ENCODE measurements around the gene PGAP3. TPM values are rescaled to one million over a fixed set of nuclear protein-coding genes. Genes with fewer than 3 reads are reported as not detected.

The PGAP3 gene
- total RNA-seq, 1 experiment from 2014 or later: 29.0 TPM

- peaks cover 22 to 24% of the 10 kb centered on the region in 2 experiments for H3K4me1 Mint-ChIP-seq
- no peak overlapping the region for H2AK5ac ChIP-seq (ENCODE audit: insufficient read length, low read length)
Measured at GRCh38 chr17:39683295-39683939, 4.4 kb downstream of the PGAP3 start.

More at GRCh38 chr17:39683295-39683939, 4.4 kb downstream of the PGAP3 start:
- H3K27ac Mint-ChIP-seq: peak overlapping the region in 2 of 3 experiments; percentile 41 to 52; a peak in 2 of 7 replicates
- Histone ChIP-seq H3K56ac (ENCODE audit: insufficient read length, low read depth, low read length) (no peak overlapping the region), H3T11ph (ENCODE audit: low read length) (no peak overlapping the region), H2BK15ac (ENCODE audit: low read depth, low read length) (no peak overlapping the region), H4K91ac (ENCODE audit: insufficient read length, low read depth, low read length) (no peak overlapping the region), H3K4me1 (ENCODE audit: insufficient read depth, low read length) (peaks cover 5% of the 10 kb centered on the region), H3K18ac (ENCODE audit: insufficient read length, low read depth, low read length) (no peak overlapping the region), H3K14ac (ENCODE audit: insufficient read depth, low read length) (no peak overlapping the region), H2BK5ac (ENCODE audit: insufficient read length, low read length) (no peak overlapping the region), H4K8ac (replicated peaks; ENCODE audit: insufficient read length, low read depth, low read length) (no peak overlapping the region), H3K23me2 (ENCODE audit: insufficient read length, low read depth, low read length, poor library complexity, severe bottlenecking) (peaks cover 3% of the 10 kb centered on the region), H3K27ac (ENCODE audit: insufficient read length, low read depth, low read length) (no peak overlapping the region), H2AFZ (ENCODE audit: low read length) (no peak overlapping the region), H3K79me1 (ENCODE audit: insufficient read depth, low read depth, low read length, poor library complexity, severe bottlenecking) (no peaks in the 10 kb centered on the region), H3K27me3 (ENCODE audit: insufficient read depth, low read length) (no peaks in the 10 kb centered on the region), H3K4me2 (ENCODE audit: insufficient read depth, insufficient read length, low read length) (no peak overlapping the region), H4K5ac (ENCODE audit: insufficient read length, low read depth, low read length) (no peak overlapping the region), H3K23ac (ENCODE audit: insufficient read length, low read depth, low read length) (no peak overlapping the region), H3K9ac (ENCODE audit: extremely low read depth, insufficient read length, low read length) (no peak overlapping the region), H4K20me1 (ENCODE audit: control insufficient read depth, insufficient read depth, insufficient read length) (no peaks in the 10 kb centered on the region), H2BK120ac (ENCODE audit: low read depth, low read length, poor library complexity, severe bottlenecking) (no peak overlapping the region), H2BK20ac (ENCODE audit: low read depth, low read length, poor library complexity, severe bottlenecking) (no peak overlapping the region), H3K9me3 (ENCODE audit: control insufficient read depth, low read depth, low read length) (no peaks in the 10 kb centered on the region), H3K4ac (ENCODE audit: low read depth, low read length) (no peak overlapping the region), H3K79me2 (ENCODE audit: insufficient read depth, low read length) (no peaks in the 10 kb centered on the region), H2BK12ac (ENCODE audit: insufficient read length, low read depth, low read length) (no peak overlapping the region)
- DNase-seq: no peak
- TF ChIP-seq, protein P1, sequence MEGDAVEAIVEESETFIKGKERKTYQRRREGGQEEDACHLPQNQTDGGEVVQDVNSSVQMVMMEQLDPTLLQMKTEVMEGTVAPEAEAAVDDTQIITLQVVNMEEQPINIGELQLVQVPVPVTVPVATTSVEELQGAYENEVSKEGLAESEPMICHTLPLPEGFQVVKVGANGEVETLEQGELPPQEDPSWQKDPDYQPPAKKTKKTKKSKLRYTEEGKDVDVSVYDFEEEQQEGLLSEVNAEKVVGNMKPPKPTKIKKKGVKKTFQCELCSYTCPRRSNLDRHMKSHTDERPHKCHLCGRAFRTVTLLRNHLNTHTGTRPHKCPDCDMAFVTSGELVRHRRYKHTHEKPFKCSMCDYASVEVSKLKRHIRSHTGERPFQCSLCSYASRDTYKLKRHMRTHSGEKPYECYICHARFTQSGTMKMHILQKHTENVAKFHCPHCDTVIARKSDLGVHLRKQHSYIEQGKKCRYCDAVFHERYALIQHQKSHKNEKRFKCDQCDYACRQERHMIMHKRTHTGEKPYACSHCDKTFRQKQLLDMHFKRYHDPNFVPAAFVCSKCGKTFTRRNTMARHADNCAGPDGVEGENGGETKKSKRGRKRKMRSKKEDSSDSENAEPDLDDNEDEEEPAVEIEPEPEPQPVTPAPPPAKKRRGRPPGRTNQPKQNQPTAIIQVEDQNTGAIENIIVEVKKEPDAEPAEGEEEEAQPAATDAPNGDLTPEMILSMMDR (conservative IDR thresholded peaks at IDR 0.05): no peak
- no peak overlapping the region for H3K4me3 Mint-ChIP-seq
- WGBS (ENCODE audit: extremely low coverage, insufficient read length, low lambda C conversion rate): no CpG with 5 or more reads among the region's 9 CpGs
- H3K27me3 Mint-ChIP-seq (ENCODE audit: low read depth): no peaks in the 10 kb centered on the region
- H3K9me3 Mint-ChIP-seq: no peaks in the 10 kb centered on the region
- H3K36me3 Mint-ChIP-seq (ENCODE audit: insufficient read depth in 1 of 3, low read depth in 3 of 3): peaks cover 9 to 41% (median 25%) of the 10 kb centered on the region in 3 experiments
